AG04450 (cell line): ENCODE data around the gene PMM2. TPM values are rescaled to one million over a fixed set of nuclear protein-coding genes. Genes with fewer than 3 reads are reported as not detected.
"Not testable (repeated sequence)": the region's sequence is repeated elsewhere in the genome, so short reads cannot be mapped to it uniquely, and the experiment has no call there.

ENCODE experiments used
- CTCF ChIA-PET: fragments of 300-600, 350-600 bp; formaldehyde crosslinking; extraction: SDS; loops from one replicate; lab custom pipeline; 2022; ENCODE audit warnings: antibody characterized with exemption, inconsistent platforms; lab: Charles Lee
- POLR2A ChIA-PET: fragments of 350-600 bp; formaldehyde crosslinking; extraction: SDS; loops from one replicate; lab custom pipeline; 2021; ENCODE audit warnings: antibody characterized with exemption, inconsistent platforms; lab: Yijun Ruan, JAX
- DNase-seq: peaks from one replicate; pipeline ENCODE4 v3.0.0-alpha.2; 2011; ENCODE audit warnings: low read depth, low spot score
- H3K27ac ChIP-seq: one replicate; pipeline ENCODE4 v1.5.1; 2012; ENCODE audit warnings: low read depth, low read length, control low read depth
- H3K27me3 ChIP-seq: one replicate; pipeline ENCODE4 v1.6.0; 2012; ENCODE audit warnings: low read length; ENCODE audit not compliant: control insufficient read depth, insufficient read depth
- H3K4me3 ChIP-seq: 2 replicates; pipeline ENCODE4 v1.5.1; 2011; ENCODE audit warnings: mild to moderate bottlenecking, low read depth, low read length, control low read depth
- H3K9me3 ChIP-seq: 2 replicates; pipeline ENCODE4 v1.5.1; 2012; ENCODE audit warnings: low read length; ENCODE audit not compliant: control insufficient read depth, insufficient read depth
- CTCF ChIP-seq: IDR thresholded peaks from 2 replicates; pipeline ENCODE4 v1.5.1; 2011; ENCODE audit warnings: low read depth, low read length, control low read depth, inconsistent platforms
- polyA plus RNA-seq: library from polyadenylated mRNA; depleted of rRNA; stranded (reverse); fragments of >200 nt; gene quantifications from 2 replicates; pipeline ENCODE4 v1.2.3, GENCODE V29; 2011

PMM2 gene
- polyA plus RNA-seq, 1 experiment, result 37.0 TPM

- ChIA-PET POLR2A (no interaction called here), CTCF (no interaction called here)
- Histone ChIP-seq H3K27ac (no peak overlapping the region), H3K4me3 (no peak overlapping the region), H3K27me3 (peaks cover 2% of the 10 kb centered on the region), H3K9me3 (peaks cover 4% of the 10 kb centered on the region)
- TF ChIP-seq CTCF, result no peak
- no peak for DNase-seq
These were observed 20.4 kb upstream of the PMM2 start for GRCh38 chr16:8777217-8777616.

DNA sequence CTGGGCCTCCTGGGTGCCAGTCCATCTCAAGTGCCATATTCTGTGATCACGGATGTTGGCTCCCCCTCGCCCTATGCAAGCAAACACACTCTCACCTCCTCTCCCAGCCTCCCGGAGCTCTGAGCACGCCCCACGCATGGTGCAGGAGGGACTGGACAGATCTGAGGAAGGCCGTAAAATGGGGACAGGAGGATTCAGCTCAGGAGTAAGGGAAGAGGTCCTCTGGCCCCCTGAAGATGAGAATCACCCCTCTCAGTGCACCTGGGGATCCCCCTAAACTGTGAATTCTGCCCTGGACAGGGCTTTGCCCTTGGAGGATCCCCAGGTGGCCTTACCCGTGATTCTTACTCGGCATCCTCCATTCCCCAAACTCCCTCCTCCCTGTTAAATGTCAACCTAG, 15.8 kb upstream of the PMM2 start:
- Histone ChIP-seq H3K4me3 (no peak overlapping the region), H3K27me3 (peaks cover 7% of the 10 kb centered on the region), H3K9me3 (peaks cover 4% of the 10 kb centered on the region), H3K27ac (no peak overlapping the region)
- no peak for TF ChIP-seq CTCF
- DNase-seq, result no peak
- ChIA-PET POLR2A (no interaction called here), CTCF (no interaction called here)

DNA sequence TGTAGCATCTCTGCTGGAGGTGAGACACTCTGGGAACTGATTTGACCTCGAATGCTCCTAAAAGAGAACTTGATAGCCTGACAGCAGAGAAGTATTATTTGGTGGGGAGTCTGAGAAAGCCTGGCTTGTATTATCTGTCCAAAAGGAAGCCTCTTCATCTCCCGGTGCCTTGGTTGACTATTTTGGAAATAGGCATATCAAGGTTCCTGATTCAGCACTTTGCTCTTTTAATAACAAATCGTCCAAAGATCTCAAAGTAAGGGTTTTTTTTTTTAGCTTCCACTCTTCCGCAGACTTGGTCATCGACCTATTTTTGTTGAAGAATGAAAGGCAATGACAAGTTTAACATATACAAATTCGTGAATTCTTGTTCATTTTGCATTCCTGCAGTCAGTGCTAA, 15.0 kb upstream of the PMM2 start:
- Histone ChIP-seq H3K27me3 (peaks cover 5% of the 10 kb centered on the region), H3K9me3 (no peaks in the 10 kb centered on the region), H3K27ac (no peak overlapping the region), H3K4me3 (no peak overlapping the region)
- ChIA-PET POLR2A (no interaction called here), CTCF (interaction anchor here (0.9 kb wide), 1 partner anchor 9 kb away, joined by 3 read pairs; no protein-coding TSS in a partner anchor)
- no peak for TF ChIP-seq CTCF
- no peak for DNase-seq

DNA sequence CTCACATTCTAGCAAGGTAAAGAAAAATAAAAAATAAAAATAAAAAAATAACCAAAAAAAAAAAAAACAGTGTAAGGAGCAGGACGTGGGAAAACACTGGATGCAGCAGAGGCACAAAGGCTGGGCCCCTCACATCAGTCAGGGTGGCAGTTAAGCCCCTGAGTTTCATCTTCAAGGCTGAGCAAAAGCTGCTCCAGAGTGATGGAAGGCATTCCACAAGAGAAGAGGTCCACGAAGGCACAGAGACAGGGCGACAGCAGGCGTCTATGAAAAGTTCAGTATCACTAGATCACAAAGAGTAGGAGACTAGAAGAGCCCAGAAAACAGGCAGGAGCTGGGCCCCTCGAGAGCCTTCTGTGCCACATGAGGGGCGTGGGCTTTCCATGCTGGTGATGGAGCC, 12.2 kb upstream of the PMM2 start:
- no peak for DNase-seq
- ChIA-PET POLR2A (interaction anchor here (0.7 kb wide), 1 partner anchor 178 kb away, joined by 5 read pairs; no protein-coding TSS in a partner anchor), CTCF (no interaction called here)
- peaks cover 5% of the 10 kb centered on the region for H3K27me3 ChIP-seq
- H3K9me3 ChIP-seq, result no peaks in the 10 kb centered on the region
- no peak overlapping the region for H3K27ac ChIP-seq
- no peak for TF ChIP-seq CTCF
- H3K4me3 ChIP-seq, result no peak overlapping the region

- POLR2A ChIA-PET, CTCF ChIA-PET, H3K9me3 ChIP-seq, H3K27me3 ChIP-seq, DNase-seq, H3K27ac ChIP-seq, H3K4me3 ChIP-seq: not testable (repeated sequence)
These were observed 11.3 kb upstream of the PMM2 start for GRCh38 chr16:8786316-8786715.
